ENCODE data around the gene RINT1. TPM values are rescaled to one million over a fixed set of nuclear protein-coding genes. Genes with fewer than 3 reads are reported as not detected.
A peak's percentile ranks its signal among the peaks of the same experiment; 100 is the strongest.

RINT1 gene
- total and polyA plus RNA-seq, 2 of the 13 experiments (the other 11 are each of a cell fraction or from before 2014, with no cell fraction given): 14.7 to 19.3 TPM

- TF ChIP-seq YEATS2 (CRISPR knock-in tag; IDR thresholded peaks at IDR 0.05; ENCODE audit: borderline replicate concordance): no peak; the same call in 1 of the 2 replicates
- TF ChIP-seq TRIM22 (IDR thresholded peaks at IDR 0.05): no peak
- TF ChIP-seq SAFB2 (CRISPR knock-in tag; IDR thresholded peaks at IDR 0.05; ENCODE audit: borderline replicate concordance, low read depth): 0 out of 2 replicates have a peak, but pooled peaks have one; percentile 66
- TF ChIP-seq ZHX1 (CRISPR knock-in tag; IDR thresholded peaks at IDR 0.05; ENCODE audit: low read depth): no peak
- TF ChIP-seq MAZ (IDR thresholded peaks at IDR 0.05; ENCODE audit: borderline replicate concordance, low read depth, low read length): no peak
- TF ChIP-seq MAZ (CRISPR knock-in tag; IDR thresholded peaks at IDR 0.05; ENCODE audit: low read depth): 0 out of 2 replicates have a peak, but pooled peaks have one; percentile 21
- TF ChIP-seq AGO2 (optimal IDR thresholded peaks at IDR 0.05; ENCODE audit: low read depth, low read length): peak; percentile 77
- TF ChIP-seq ZFP91 (CRISPR knock-in tag; IDR thresholded peaks at IDR 0.05; ENCODE audit: borderline replicate concordance): peak; percentile 75; the same call in 1 of the 2 replicates
- no peak for TF ChIP-seq SP1 (IDR thresholded peaks at IDR 0.05)
- peak; percentile 58 for TF ChIP-seq SP1 (CRISPR knock-in tag; IDR thresholded peaks at IDR 0.05)
- TF ChIP-seq ZNF33B (CRISPR knock-in tag; IDR thresholded peaks at IDR 0.05): no peak
- TF ChIP-seq ZNF672 (CRISPR knock-in tag; IDR thresholded peaks at IDR 0.05): no peak
- TF ChIP-seq SMAD3 (CRISPR knock-in tag; IDR thresholded peaks at IDR 0.05): no peak
- peak; percentile 72; the same call in 1 of the 2 replicates for TF ChIP-seq ZBTB2 (CRISPR knock-in tag; IDR thresholded peaks at IDR 0.05; ENCODE audit: low read depth)
- TF ChIP-seq FOXO1 (CRISPR knock-in tag; IDR thresholded peaks at IDR 0.05): no peak
- no peak for TF ChIP-seq NONO (IDR thresholded peaks at IDR 0.05)
- TF ChIP-seq NONO (CRISPR knock-in tag; conservative IDR thresholded peaks at IDR 0.05): peak; percentile 15; the same call in 1 of the 2 replicates
- peak; percentile 89 for TF ChIP-seq ZNF160 (CRISPR knock-in tag; IDR thresholded peaks at IDR 0.05)
Observed at GRCh38 chr7:105521717-105522463, 10.1 kb upstream of the RINT1 start, which contains the start of gene PUS7 (continued).
